Measurements from ENCODE around the gene CFAP298.

DNA sequence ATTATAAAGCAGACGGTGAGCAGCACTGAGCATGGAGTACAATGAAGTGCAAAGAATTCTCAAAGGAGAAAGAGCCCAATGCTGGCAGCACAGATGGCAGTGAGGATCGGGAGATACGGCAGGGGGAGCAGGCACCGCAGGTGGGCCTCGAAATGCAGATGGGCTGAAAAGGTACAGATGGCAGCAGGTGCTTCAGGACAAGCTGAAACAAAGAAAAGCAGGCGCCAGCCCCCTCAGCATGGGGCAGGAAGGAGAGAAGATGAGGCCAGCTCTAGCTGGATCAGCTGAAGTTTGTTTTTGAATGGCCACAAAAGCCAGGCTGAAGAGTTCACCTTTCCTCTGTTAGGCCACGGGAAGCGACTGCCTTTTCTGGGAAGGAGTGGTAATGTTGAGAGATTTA, 7.7 kb downstream of the CFAP298 start:
- TF ChIP-seq, protein P1, sequence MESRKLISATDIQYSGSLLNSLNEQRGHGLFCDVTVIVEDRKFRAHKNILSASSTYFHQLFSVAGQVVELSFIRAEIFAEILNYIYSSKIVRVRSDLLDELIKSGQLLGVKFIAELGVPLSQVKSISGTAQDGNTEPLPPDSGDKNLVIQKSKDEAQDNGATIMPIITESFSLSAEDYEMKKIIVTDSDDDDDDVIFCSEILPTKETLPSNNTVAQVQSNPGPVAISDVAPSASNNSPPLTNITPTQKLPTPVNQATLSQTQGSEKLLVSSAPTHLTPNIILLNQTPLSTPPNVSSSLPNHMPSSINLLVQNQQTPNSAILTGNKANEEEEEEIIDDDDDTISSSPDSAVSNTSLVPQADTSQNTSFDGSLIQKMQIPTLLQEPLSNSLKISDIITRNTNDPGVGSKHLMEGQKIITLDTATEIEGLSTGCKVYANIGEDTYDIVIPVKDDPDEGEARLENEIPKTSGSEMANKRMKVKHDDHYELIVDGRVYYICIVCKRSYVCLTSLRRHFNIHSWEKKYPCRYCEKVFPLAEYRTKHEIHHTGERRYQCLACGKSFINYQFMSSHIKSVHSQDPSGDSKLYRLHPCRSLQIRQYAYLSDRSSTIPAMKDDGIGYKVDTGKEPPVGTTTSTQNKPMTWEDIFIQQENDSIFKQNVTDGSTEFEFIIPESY (IDR thresholded peaks at IDR 0.05; ENCODE audit: borderline replicate concordance, low read depth): no peak
- TF ChIP-seq NFIC (IDR thresholded peaks at IDR 0.05; ENCODE audit: borderline replicate concordance): no peak
- TF ChIP-seq, protein P2, sequence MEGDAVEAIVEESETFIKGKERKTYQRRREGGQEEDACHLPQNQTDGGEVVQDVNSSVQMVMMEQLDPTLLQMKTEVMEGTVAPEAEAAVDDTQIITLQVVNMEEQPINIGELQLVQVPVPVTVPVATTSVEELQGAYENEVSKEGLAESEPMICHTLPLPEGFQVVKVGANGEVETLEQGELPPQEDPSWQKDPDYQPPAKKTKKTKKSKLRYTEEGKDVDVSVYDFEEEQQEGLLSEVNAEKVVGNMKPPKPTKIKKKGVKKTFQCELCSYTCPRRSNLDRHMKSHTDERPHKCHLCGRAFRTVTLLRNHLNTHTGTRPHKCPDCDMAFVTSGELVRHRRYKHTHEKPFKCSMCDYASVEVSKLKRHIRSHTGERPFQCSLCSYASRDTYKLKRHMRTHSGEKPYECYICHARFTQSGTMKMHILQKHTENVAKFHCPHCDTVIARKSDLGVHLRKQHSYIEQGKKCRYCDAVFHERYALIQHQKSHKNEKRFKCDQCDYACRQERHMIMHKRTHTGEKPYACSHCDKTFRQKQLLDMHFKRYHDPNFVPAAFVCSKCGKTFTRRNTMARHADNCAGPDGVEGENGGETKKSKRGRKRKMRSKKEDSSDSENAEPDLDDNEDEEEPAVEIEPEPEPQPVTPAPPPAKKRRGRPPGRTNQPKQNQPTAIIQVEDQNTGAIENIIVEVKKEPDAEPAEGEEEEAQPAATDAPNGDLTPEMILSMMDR (IDR thresholded peaks at IDR 0.05): no peak
- TF ChIP-seq RXRA (IDR thresholded peaks at IDR 0.05; ENCODE audit: borderline replicate concordance, low read depth): no peak
- TF ChIP-seq RAD21 (IDR thresholded peaks at IDR 0.05; ENCODE audit: low read length): no peak
- no peak for TF ChIP-seq TAF1 (IDR thresholded peaks at IDR 0.05; ENCODE audit: borderline replicate concordance, low read depth, low read length)
- no peak for TF ChIP-seq EZH2phosphoT487 (IDR thresholded peaks at IDR 0.05; ENCODE audit: borderline replicate concordance, low read depth)
- no peak for TF ChIP-seq MXI1 (IDR thresholded peaks at IDR 0.05; ENCODE audit: low read depth, low read length)
- TF ChIP-seq JUND (IDR thresholded peaks at IDR 0.05): no peak
- no peak for TF ChIP-seq MEF2A (IDR thresholded peaks at IDR 0.05; ENCODE audit: borderline replicate concordance, low read depth)
- no peak for TF ChIP-seq EP300 (IDR thresholded peaks at IDR 0.05; ENCODE audit: borderline replicate concordance in 1 of 2, low read depth in 1 of 2, low read length in 1 of 2)
- no peak for TF ChIP-seq RFX5 (IDR thresholded peaks at IDR 0.05; ENCODE audit: low read length)
- no peak for TF ChIP-seq TCF12 (IDR thresholded peaks at IDR 0.05)

All from SK-N-SH (cell line).